ENCODE measurements around the gene HAO2. TPM values are rescaled to one million over a fixed set of nuclear protein-coding genes. Genes with fewer than 3 reads are reported as not detected.

Gene HAO2
- polyA plus RNA-seq, 5 donors, result 0.10 to 0.64 (median 0.23) TPM; not detected in 1

DNA sequence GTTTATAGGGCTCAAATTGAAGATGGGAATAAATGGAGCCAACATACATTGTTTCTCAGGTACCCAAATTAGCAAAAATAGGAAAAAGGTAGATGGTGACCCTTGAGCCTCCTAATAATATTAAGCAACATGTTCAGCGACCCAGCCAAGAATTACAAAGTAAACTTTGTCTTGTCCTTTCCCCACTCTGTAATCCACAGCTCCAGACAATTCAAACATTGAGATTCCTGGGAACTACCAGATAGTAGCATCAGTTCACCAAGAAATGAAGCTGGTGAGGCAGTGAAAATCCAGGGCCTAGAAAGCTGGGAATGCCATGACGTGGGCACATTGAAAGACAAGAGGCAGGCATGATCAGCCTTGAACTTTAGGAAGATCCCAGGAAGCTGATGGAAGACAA is 11.7 kb downstream of the HAO2 start:
- DNase-seq, result no peak

DNA sequence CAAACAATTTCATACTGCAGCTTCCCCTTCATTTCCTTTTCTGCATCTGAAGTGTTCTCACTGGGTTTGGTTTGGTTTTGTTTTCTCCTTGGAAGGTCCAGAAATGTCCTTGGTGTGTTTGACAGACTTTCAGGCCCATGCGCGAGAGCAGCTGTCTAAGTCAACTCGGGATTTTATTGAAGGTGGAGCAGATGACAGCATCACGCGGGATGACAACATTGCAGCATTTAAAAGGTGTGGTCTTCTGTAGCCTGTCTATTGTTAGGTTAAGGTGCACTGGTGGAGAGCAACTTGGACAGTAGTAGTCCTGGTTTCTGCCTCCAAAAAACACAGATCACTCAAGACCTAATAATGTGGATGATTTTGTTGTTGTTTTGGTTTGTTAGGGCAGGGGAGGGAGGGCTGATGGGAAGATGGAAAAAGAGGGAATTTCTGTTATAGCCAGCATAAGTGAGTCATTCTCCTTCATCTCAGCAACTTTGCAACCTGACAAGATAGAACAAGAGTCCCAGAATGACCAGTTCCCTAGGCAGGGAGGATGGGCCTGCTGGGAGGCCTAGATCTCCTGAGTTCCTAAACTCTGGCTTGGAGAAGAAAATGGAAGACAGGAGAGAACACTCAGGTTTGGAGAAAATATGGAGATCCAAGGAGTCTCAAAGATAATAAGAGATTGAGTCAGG is 12.5 kb downstream of the HAO2 start:
- no peak for DNase-seq

DNA sequence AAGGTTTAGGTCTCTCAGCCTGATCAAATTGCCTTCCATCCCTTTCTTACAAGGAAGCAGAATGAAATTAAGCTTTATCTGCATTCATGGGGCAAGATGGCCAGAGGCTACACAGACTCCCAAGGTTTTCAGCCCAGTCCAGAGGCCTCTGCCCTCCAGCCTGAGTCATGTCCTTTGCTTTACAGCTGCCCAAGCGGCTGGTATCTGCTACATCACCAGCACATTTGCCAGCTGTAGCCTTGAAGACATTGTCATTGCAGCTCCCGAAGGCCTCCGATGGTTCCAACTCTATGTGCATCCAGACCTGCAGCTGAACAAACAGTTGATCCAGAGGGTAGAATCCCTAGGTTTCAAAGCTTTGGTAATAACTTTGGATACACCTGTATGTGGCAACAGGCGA is 16.0 kb downstream of the HAO2 start:
- DNase-seq, result no peak

DNA sequence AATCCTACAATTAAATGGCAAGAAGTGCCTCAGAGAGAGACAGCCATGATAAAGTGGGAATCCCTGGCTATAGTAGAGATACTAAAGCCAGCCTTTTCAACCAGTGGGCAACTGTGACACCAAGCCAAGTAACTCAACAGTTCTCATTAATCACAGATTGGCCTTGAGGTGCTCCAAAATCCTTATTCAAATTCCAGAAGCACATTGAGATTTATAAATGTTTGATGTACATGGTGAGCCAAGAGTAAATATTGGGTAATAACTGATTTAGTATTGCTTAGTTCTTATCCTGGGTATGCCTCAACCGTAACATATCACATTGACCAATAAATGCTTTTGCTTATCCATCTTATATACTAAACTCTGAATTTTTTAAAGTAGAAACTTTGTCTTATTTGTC is 17.1 kb downstream of the HAO2 start:
- DNase-seq, result no peak

DNA sequence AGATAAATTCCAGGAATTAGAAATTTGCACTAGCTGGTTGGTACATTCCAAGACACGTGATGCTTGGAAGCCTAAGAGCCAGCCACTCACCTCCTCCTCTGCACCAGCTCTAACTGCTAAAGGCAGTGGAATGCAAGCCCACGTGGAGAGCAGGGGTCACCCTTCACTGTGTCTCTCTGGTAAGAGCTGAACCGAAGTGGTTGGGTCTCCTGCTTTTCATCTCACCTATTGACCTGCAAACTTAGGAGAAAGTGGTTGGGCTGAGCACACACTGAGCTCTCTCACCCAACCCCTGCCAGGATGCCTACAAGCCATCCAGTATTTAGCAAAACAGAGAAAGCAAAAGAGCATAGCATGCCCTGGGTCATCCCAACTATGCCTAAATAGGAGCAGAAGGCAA is 19.3 kb downstream of the HAO2 start:
- no peak for DNase-seq

DNA sequence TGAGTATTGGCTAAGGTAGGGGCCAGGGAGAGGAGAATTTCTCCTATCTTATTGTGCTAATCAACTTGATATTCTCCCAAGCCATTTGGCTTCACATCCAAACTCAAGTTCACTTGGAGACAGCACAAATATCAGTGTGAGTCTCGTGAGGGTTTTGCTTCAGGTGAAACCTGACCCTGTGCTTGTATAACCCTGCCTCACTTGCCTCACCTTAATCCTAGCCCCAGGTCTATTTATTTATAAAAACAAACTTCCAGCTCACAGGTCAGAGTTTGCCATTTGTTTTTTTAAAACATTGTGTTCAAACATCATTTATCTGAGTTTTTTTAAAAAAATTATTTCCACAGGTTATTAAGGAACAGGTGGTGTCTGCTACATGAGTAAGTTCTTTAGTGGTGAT is 19.9 kb downstream of the HAO2 start:
- no peak for DNase-seq

DNA sequence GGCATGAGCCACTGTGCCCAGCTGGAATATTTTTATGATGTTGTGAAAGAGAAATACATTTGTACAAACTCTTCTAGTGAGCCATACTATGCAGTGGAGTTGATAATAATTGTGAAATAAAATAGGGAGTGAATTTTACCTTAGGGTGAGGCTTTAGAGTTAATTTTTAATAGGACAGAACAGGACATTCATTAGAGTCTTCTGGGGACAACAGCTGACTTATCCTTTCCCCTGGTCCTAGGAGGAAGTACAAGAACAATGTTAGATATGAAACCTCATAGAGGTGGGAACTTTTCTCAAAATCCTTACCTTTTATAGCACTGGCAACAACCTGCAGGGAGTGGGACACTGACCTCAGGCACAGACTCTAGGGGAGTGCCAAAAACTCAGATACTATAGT is 21.9 kb downstream of the HAO2 start:
- DNase-seq, result no peak

DNA sequence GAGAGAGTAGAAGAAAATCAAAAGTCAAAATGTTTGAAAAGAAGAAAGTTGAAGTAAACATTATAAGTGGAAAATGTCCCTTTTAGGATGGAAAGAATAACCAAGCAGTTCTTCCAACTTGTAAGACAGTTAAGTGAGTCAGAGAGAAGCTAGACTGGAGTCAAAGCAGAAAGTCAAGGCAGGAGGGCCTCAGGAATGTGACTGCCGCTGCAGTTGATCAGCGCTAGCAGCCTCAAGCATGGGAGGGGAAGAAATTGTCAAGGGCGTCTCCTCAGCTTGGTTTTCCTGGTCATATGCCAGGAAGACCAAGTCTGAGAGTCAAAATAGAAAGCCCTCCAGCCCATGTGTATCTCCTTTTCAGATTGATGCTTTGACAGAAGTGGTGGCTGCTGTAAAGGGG is 23.2 kb downstream of the HAO2 start:
- no peak for DNase-seq

DNA sequence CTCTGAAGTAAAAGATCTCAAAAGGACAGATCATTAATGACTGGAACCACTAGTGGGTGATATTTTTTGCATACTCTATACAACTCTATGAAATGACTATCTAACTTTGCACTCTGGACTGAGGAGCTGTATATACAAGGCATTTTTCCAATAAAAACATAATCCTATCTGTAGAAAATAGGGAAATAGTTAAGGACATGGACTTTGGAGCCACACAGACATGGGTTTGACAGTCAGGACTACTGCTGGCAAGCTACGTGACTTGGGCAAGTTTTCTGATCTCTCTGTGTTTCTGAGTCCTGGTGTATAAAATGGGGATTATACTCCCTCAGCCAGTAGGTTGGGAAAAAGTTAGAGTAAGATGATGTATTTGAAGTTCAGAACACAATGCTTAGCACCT is 25.5 kb downstream of the HAO2 start:
- no peak for DNase-seq

DNA sequence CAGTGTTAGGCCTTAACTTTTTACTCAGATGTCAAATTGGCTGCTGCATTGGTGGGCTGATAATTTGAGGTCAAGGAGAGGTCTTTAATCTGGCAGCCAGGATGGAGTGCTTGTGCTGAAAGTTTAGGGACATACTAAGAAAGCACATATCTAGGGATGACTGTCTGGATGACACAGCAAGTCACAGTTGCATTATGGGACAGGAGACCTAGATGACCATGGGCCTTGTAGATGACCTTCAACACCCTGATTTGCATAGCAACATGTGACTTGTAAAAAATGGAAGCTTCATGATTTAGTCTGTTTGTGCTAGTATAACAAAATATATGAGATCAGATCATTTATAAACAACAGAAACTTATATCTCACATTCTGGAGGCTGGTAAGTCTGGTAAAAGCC is 28.4 kb downstream of the HAO2 start:
- no peak for DNase-seq

DNA sequence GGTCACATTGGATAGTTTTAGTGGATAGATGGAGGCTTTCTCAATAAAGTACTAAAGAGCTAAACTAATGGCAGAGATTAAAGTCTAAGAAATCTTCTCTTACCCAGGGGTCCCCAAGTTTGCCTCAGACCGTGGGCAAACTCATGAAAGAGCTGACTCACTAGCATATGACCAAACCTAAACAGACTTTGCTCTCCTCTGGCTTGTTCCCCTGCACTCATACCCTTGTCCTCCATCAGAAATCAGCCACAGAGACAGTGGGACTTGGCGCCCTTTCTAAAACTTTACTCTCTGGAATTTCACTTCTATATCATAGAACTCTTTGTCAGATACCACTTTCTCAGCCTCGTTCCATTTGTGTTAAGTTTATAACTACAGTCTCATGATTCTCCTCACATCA is 29.4 kb downstream of the HAO2 start:
- no peak for DNase-seq

DNA sequence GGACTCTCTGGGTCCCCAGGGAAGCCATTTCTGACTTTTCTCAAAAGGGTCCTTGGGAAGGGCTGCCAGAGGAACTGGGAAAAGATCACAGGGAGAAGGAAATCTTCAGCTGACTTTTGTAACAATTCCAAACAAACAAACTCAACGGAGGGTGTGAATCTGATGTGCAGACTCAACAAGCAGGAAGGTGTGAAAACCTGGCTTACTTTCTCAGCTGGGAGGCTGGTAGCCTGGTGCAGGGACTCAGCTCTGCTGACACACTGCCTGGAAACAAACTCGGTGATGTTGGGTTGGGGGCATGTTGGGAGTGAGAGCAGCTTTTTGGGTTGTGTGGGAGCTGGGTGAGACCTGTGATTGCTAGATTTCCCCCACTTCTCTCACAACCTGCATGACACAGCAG is 36.2 kb downstream of the HAO2 start:
- no peak for DNase-seq

DNA sequence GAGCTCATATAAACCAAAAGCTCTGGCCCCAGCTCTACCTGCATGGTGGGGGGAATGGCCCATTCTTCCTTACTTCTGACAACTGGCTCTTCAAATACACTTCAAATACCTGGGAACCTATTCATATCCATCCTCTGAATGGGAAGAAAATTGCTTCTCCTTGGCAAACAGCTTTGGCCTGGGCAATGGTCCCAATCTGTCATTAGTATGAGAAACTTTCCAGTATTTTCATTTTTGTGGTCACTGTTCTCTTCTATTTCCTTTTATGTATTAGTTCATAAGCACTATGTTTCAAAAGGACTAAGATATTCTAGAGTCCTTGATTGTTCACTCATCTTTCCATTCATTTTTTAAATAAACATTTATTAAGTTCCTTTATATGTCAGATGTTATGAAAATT is 41.1 kb downstream of the HAO2 start:
- no peak for DNase-seq

DNA sequence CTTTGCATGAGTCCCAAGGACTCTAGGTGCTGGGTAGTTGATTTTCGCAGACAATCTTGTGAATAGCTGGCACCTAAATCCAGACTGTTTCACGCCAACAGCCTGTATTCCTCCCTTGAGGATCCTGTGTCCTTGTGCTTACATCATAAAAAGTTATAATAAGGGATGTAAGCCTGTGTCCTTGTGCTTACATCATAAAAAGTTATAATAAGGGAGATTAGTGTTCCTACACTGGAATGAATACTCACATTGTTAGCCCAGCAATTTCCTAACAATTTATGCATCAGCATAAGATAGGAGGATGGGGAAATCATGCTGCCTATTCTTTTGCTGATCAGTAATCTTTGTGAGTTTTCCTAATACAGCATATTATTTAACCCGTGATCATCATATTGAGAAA is 42.4 kb downstream of the HAO2 start:
- DNase-seq, result no peak

DNA sequence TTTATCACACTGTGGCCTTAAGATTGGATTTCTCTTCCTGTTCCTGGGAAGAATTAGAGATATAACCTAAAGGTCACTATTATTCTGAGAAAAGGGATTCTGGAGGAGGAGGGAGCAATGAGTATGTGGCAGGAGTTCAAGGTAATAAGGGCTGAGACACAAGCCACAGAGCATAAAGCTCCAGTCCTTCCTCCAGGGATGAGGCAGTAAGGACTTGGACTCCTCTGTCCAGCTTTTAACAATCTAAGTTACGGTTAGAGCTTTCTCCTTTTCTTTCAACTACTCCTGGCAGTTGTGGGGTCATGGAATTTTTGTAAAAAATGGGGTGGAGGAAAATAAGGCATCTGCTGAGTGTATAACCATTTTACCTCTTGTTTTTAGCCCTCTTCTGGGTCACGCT is 46.4 kb downstream of the HAO2 start, which contains the start of gene HSD3B2:
HSD3B2 (plus strand) TSS at position 201 of the 400 bp plus-strand sequence. CDS start 270 bp downstream, outside the sequence.
- DNase-seq, result no peak

DNA sequence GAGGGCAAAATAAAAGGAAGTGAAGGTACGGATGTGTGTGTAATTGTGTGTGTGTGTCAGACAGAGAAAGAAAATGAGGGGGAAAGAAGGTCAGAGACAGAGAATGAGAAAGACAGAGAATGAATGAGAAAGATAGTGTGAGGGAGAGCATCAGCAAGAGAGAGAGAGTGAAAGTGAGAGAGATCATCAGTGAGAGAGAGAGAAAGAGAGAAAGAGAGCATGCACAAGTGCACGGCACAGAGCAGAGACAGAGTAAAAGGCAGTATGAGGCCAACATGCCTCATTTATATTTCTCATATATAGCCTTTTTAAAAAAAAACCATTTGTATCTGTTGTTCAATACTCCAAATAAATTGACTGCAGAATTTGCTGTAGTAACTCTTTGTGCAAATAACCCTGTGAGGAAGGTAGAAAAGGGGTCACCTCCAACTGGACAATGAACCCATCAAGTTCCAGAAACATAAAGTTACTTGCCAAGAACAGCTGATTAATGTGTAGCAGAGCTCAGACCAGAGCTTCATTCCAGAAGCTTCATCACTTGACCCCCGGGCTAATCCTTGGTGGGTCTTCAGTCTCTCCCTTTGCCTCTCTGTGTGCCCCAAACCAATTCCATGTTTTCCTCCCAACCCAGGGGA is 47.5 kb downstream of the HAO2 start:
- no peak for DNase-seq

DNA sequence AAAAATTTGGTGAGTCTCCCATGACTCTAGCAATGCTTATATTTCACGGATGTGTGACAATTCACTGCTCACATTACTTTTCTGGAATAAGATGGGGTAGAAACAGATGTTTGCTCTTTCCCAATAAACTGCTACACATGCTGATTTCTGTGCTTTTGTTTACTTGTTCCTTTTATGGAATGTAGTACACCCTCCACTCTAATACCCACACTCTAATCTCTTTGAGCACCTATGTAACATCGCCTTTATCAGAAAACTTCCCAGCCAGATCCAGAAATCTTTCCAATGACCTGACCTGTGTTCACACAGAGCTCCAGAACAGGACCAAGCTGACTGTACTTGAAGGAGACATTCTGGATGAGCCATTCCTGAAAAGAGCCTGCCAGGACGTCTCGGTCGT is 50.5 kb downstream of the HAO2 start:
- no peak for DNase-seq

DNA sequence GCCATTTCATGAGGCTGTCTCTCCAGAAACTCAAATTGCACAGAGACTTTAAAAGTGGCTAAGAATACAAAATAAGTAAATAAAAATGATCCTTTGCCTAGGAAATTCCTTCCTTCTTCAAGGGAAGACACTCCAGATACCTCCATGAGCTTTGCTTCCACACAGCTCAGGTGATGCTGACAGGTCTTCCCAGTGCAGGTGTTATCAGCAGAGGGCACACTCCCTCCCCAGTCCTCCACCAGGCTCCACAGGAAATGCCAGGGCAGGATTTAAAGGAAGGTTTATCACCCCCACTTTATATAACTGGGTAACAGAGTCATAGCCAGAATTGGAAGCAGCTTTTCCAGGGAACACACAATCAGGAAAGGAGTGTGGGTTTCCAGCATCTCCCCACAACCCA is 52.1 kb downstream of the HAO2 start:
- no peak for DNase-seq

DNA sequence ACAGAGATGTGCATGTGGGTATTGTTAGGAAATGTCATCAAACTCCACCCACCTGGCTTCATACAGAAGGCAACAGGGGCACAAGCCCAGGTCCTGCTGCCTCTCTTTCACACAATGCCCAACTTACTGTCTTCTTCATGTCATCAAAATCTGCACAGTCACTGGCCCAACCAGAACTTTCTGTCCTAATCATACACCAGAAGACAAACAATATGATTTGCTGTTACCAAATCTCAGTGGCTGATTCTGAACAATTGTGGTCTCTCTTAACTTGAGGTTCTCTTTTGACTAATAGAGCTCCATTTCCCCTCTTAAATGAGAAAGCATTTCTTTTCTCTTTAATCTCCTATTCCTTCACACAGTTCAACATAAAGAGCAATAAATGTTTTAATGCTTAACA is 54.0 kb downstream of the HAO2 start:
- DNase-seq, result no peak

DNA sequence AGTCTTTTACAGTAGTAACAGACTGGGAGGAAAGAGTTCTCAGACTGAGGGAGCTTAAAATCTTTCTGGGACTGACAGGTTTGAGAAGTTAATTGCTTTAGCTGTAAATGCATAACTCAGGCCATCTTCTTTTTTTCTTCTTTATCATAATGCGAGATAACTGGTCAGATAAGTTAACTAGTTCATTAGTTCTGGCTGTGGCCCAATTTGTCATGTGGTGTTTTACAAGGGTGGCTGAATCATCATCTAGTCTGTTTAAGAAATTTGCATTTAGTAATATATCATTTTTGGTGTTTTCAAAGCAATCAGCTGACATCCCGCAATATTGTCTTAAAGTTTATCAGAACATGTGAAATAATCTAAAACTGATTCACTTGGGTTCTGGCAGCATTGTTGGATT is 60.4 kb downstream of the HAO2 start:
- no peak for DNase-seq

DNA sequence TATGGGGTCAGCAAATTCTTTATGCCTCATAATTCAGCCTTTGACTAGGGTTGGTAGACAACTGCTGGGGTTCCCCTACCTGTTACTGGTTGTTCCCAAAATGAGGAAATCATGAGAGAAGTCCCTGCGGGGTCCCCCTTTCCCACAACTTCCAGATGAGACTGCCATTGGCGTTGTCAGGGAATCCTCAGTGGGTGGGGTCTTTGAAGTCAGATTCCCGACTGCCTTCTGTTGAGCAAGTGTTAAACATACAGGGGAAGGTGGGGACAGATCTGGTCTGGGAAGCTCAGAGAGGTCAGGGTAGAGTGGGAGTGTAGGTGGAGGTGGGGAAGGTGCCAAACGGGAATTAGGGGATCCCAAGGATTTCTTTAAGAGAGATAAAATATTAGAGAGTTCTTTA is 61.1 kb downstream of the HAO2 start:
- DNase-seq, result no peak

DNA sequence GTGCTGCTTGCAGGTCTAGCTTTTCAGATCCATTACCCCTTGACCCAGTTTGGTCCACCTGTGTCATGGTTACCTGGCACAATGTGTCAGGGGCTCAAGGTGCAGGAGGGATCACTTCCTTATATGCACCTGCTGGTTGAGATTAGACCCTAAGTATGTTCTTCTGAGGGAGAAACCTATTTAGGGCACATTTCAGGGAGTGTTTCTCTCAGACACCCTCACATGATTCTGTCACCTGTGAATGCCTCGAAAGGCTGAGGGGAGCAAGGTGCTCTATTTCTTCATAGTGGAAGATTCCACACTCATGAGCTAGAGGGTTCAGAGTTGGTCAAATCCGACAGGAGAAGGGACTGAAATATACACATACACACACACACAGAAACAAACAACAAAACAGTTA is 61.9 kb downstream of the HAO2 start:
- no peak for DNase-seq

DNA sequence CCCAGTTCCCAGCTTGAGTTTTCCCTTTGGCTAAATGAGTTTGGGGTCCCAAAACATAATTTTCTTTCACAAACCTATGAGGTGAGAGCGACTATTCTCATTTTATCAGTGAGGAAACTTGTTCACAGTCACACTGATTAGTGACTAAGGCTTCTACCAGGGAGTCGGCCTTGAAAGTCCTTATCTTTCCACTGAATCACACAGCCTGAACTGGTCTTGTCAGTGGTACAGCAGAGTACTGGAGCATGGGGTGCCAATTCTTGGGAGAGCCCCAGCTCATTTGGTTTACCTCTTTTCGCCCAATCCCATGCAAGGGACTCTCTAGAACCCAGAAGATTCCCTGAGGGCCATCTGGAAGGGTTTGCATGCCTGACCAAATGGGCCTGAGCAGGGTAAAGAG is 63.3 kb downstream of the HAO2 start:
- no peak for DNase-seq

DNA sequence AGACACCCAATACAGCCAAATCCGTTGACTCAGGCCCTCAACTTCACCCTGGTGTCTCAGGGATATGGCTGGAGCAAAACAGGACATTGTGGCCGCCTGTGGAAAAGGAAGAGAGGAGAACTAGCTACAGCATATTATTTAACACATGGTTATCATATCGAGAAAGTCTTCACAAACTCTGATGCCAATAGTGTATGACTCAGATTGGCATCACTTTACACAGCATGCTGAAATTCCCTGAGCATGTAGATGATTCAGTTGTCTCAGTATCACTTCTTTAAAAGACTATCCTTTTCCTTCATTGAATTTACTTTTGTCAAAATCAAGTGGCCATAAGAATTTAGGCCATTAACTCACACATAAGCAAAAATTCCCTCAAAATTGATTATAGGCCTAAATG is 66.5 kb downstream of the HAO2 start:
- DNase-seq, result no peak
